NCI-H524 treated with DMSO at 0.1 percent for 48 hours (cell line): ENCODE data around the gene ATP6V1A.

Source experiments
- DNase-seq: peaks from one replicate; lab custom pipeline; 2025; lab: John Stamatoyannopoulos, UW

Gene ATP6V1A

DNA sequence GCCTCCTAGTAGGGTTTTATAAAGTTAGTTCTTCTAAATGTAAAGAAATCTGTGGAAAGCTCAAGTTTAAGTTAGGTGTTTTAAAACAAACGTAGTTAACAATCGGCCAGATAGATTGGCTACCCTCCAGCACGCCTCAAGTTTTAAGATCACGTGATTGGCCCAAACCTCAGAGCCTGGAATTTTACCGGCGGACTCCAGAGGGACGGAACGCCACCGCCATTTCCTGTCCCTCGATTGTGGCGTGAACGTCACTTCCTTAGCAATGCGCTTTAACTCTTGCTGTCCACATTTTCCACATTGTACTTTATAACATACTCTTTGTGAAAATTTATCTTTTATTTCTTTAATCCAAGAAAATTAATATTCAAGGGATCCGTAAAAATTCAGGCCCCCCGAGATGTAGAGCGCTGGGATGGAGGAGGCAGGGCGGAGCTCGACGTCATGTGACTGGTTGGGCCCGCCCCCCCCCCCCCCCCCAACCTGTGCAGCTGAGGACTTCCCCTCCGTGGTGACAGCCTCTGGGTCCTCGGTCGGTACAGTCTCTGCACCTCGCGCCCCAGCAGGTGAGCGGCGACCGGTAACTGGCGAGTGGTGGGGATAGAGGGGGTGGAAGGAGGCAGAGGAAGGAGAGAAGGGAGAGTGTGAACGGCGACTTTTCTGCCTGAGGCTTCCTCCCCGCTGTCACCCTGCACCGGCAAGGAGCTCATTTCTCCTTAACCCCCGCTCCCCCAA lies at the start of gene ATP6V1A:
ATP6V1A (plus strand) TSS at position 488 of the 735 bp plus-strand sequence. CDS start 31,719 bp downstream, outside the sequence.
- peak; percentile 85 for DNase-seq

DNA sequence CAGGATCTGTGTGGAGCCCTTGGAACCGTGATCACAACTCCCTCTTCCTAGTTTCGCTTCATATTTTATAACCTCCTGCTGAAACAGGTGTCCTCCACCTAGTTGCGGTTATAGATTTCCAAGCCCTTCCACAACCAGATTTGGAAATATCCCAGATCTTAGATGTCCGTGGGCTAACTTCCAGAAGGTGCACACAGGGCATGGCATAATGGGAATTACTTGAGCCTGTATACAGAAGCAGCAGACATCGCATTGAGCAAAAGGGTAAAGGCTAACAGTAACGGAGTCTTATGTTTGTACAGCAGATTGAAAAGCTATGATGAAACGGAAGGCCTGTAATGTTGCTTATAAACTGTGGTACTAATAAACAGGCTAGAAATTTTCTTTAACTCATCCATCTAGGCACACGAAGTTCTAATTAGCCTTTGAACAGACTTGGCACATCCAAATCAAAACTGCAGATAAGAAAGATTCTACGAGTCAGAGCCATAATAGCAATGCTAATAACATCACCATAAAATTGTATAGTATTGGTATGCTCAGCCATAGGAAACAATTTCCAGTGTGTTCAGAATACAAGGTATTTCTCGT lies 49.2 kb upstream of the ATP6V1A start:
- DNase-seq: no peak

DNA sequence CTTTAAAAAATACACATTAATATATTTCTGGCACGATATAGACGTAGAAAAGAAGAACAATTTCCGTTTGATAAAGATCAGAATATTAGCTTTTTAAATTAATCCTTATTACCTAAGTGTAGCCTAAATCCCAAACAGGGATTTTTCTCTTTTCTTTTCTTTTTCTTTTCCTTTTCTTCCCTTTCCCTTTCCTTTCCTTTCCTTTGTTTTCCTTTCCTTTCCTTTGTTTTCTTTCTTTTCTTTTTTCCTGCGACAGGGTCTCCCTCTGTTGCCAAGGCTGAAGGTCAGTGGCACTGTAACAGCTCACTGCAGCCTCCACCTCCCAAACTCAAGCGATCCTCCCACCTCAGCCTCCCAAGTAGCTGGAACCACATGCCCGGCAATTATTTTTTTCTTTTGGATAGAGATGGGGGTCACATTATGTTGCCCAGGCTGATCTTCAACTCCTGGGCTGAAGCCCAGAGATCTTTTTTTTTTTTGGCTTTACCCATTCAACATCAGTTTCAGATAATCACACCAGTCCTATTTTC lies 48.6 kb upstream of the ATP6V1A start:
- no peak for DNase-seq

- DNase-seq: no peak
Observed at GRCh38 chr3:113698956-113699355, 47.9 kb upstream of the ATP6V1A start.

- DNase-seq: no peak
Observed at GRCh38 chr3:113707835-113708234, 39.0 kb upstream of the ATP6V1A start.

DNA sequence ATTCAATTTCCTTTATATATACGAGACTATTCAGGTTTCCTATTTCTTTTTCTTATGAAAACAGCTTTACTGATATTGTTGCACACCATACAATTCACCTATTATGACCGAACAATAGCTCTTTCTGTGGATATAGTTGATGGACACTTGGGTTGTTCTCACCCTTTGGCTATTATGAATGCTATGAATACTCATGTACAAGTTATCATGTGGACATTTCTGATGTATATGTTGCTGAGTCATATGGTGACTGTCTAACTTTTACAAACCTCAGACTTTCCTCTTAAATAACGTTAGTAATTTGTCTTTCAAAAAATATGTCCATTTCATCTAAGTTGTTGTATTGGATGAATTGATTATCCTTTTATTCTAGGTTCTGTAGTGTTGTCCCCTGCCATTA lies 34.7 kb upstream of the ATP6V1A start:
- no peak for DNase-seq

- DNase-seq: no peak
Observed at GRCh38 chr3:113714702-113715101, 32.1 kb upstream of the ATP6V1A start.

DNA sequence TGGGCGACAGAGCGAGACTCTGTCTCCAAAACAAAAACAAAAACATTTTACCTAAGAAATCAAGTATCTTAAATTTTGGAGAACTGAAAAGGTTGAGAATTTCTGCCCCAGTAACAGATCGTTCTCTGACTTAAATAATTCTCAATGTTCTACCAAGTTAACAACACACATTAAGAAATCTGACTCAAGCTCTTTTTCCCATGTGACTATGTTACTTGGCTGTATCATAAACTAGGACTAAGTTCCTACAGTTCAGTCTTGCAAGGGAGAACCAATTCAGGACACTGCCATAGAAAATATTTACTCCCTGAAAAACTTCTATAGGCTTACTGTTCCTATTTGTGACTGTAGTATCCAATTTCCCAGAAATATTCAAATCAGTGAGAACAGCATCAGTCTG lies 29.5 kb upstream of the ATP6V1A start:
- no peak for DNase-seq

DNA sequence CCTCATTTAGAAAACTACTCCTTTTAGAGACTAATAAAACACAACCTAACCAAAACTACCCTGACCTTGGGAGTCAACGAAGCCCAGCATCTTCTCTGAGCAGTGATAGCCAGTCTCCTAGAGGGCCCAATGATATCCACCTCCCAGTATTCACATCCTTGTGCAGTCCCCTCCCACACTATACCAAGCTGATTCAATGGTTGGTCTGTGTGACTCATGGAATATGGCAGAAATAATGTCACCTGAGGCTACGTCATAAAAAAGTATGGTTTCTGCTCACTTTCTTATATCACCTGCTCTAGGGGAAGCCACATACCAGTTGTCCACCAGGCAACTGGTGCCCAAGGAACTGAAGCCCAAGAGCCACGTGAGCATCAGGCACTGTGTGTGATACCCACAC lies 29.0 kb upstream of the ATP6V1A start:
- DNase-seq: no peak

DNA sequence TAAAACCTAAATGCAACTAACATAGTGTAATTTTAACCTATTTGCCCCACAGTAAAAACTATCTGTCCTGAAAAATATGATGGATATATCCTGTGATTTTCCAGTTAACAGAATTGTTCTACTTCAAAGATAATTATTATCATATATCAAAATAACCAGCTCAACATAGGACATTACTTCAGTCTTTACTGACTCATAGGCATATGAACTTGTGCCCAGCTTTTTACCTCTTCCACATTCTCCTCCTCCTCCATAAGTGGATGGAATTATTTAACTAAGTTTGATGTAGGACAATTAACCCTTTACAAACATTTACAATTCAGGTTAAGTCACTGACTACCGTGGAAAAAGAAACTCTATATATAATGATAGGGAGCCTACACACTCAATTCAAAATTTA lies 27.5 kb upstream of the ATP6V1A start:
- DNase-seq: no peak

DNA sequence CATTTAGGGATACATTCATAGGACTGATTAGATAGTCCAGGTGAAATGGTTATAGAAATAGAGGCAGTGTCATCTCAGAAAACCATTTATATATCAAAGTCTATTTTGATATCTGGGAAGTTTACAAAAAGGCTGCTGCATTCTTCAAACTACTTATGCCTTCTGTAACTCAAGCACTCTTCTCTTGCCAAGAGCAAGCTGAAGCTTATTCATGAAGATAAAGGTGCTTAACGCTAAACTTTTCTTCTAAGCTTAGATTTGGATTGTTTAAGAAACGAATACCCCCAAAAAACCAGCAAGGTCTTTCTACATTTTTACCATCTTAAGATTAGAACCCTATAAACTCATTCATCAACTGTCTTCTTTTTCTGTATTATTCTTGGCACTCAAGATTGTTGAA lies 27.1 kb upstream of the ATP6V1A start:
- DNase-seq: no peak

GRCh38 chr3:113721636-113722035 lies 25.2 kb upstream of the ATP6V1A start:
- no peak for DNase-seq

GRCh38 chr3:113728661-113729060 lies 18.2 kb upstream of the ATP6V1A start:
- DNase-seq: no peak

DNA sequence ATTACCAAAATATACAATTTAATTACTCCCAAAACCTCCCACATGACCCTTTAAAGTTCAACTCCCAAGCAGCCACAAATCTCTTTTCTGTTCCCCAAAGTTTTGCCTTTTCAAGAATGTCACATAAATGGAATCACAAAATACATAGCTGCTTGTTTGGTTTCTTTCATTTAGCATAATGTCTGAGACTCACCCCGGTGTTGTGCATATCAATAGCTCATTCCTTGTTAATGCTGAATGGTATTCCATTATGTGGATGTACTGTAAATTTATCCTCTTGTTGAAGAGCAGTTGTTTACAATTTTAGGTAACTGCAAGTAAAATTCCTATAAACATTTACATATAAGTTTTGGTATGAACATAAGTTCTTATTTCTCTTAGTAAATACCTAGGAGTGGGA lies 16.3 kb upstream of the ATP6V1A start:
- no peak for DNase-seq

DNA sequence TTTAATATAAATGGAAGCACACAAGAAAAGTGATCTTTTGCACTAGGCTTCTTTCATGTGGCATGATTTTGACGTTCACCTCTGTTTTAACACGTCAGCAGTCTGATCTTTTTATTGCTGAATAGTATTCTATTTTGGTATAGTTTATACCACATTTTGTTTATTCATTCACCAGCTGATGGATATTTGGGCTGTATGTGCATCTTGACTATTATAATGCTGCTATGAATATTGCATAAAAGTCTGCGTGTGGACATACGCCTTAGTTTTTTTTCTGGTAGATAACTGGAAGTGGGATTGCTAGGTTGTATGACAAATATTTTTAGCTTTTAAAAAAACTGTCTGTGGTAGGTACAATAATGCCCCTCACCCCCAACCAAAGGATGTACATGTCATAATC lies 15.1 kb upstream of the ATP6V1A start:
- DNase-seq: no peak

GRCh38 chr3:113736548-113737089 lies 10.2 kb upstream of the ATP6V1A start:
- peak; percentile 19 for DNase-seq

GRCh38 chr3:113741086-113741485 lies 5.7 kb upstream of the ATP6V1A start:
- DNase-seq: no peak

DNA sequence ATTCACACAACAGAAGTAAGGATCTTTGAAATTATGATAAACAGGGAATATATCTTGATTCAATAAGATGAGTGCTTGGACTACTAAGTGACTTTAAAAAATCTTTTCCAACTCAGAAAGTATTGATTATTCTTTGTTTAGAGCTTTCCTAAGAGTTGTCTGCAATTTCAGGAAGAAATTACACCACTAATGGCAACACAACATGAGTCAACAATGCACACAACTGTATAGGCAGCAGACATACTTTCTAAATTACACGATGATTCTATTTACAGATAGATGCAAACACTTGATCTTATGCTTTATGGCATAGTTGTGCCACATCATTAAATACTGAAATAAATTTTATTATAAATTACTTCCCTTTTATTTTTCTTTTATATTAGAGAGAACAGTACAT lies 5.2 kb upstream of the ATP6V1A start:
- no peak for DNase-seq

GRCh38 chr3:113743006-113743630 lies 3.7 kb upstream of the ATP6V1A start:
- no peak for DNase-seq

GRCh38 chr3:113744941-113745755 lies 1.7 kb upstream of the ATP6V1A start:
- DNase-seq: peak; percentile 33

- peak; percentile 72 for DNase-seq
Observed at GRCh38 chr3:113745756-113746547, 883 bp upstream of the ATP6V1A start, which contains the start of gene NAA50. Gene NAA50 (minus strand): TSS chr3:113746249. CDS start chr3:113745949, 300 bp downstream.
